Measurements from ENCODE around the gene KCNMB2.

GRCh38 chr3:178665747-178666146, 129.5 kb downstream of the KCNMB2 start:
- TF ChIP-seq CTCF (IDR thresholded peaks at IDR 0.05; ENCODE audit: insufficient read depth, low read length): no peak
- no peak for TF ChIP-seq POLR2AphosphoS5 (IDR thresholded peaks at IDR 0.05; ENCODE audit: low read depth)
- no peak for TF ChIP-seq GABPA (IDR thresholded peaks at IDR 0.05; ENCODE audit: low read depth)
- TF ChIP-seq SPI1 (IDR thresholded peaks at IDR 0.05; ENCODE audit: borderline replicate concordance, low read depth): no peak

All from HL-60 (cell line).